Osteoblast (primary cell): ENCODE measurements around the gene SLC38A9. TPM values are rescaled to one million over a fixed set of nuclear protein-coding genes. Genes with fewer than 3 reads are reported as not detected.

ENCODE experiments used
- DNase-seq: peaks from one replicate; pipeline ENCODE4 v3.0.0; 2011; ENCODE audit warnings: low spot score, mixed read lengths; ENCODE audit not compliant: insufficient read length; ENCODE audit errors: missing footprints
- H2AFZ ChIP-seq: 2 replicates; pipeline ENCODE4 v1.6.0; 2011; ENCODE audit warnings: mild to moderate bottlenecking, low read length
- H3K27ac ChIP-seq: 2 replicates; pipeline ENCODE4 v1.5.1; 2011; ENCODE audit warnings: mild to moderate bottlenecking, low read depth, low read length, moderate library complexity
- H3K27me3 ChIP-seq: 2 replicates; pipeline ENCODE4 v1.6.0; 2012; ENCODE audit warnings: mild to moderate bottlenecking, control low read depth, inconsistent platforms, low read length, moderate library complexity; ENCODE audit not compliant: insufficient read depth
- H3K36me3 ChIP-seq: 2 replicates; pipeline ENCODE4 v1.5.1; 2011; ENCODE audit warnings: mild to moderate bottlenecking, low read length, control low read depth, moderate library complexity; ENCODE audit not compliant: insufficient read depth
- H3K4me1 ChIP-seq: 2 replicates; pipeline ENCODE4 v1.5.1; 2011; ENCODE audit warnings: mild to moderate bottlenecking, low read length, control low read depth, moderate library complexity; ENCODE audit not compliant: insufficient read depth
- H3K4me2 ChIP-seq: 2 replicates; pipeline ENCODE4 v1.6.0; 2011; ENCODE audit warnings: mild to moderate bottlenecking, low read length; ENCODE audit not compliant: insufficient read depth
- H3K4me3 ChIP-seq: fragments of 200-600 bp; sonication (generic); 3 replicates; pipeline ENCODE4 v1.5.1; 2012; ENCODE audit warnings: mild to moderate bottlenecking, low read length, inconsistent platforms; ENCODE audit not compliant: insufficient read depth
- H3K79me2 ChIP-seq: 2 replicates; pipeline ENCODE4 v1.6.0; 2012; ENCODE audit warnings: mild to moderate bottlenecking, low read length, control low read depth, inconsistent platforms; ENCODE audit not compliant: insufficient read depth
- H3K9me3 ChIP-seq: 2 replicates; pipeline ENCODE4 v1.5.1; 2011; ENCODE audit warnings: low read depth, low read length, control low read depth
- H4K20me1 ChIP-seq: 2 replicates; pipeline ENCODE4 v1.6.0; 2012; ENCODE audit warnings: mild to moderate bottlenecking, low read length, control low read depth; ENCODE audit not compliant: insufficient read depth
- CTCF ChIP-seq: IDR thresholded peaks from 2 replicates; pipeline ENCODE4 v1.5.1; 2011; ENCODE audit warnings: mild to moderate bottlenecking, low read depth, low read length, moderate library complexity; ENCODE audit errors: extremely low read depth
- total RNA-seq: library from RNA; depleted of rRNA; stranded (reverse); fragments of >200 nt; gene quantifications from 2 replicates; pipeline ENCODE4 v1.2.3, GENCODE V29; 2012

The SLC38A9 gene
- total RNA-seq, 1 donor = 42.3 TPM

GRCh38 chr5:55634209-55634805 lies 77.8 kb downstream of the SLC38A9 start:
- DNase-seq = no peak
- Histone ChIP-seq H3K27ac (peak overlapping the region; percentile 41), H2AFZ (no peak overlapping the region), H3K4me2 (peak overlapping the region; percentile 67), H3K79me2 (no peaks in the 10 kb centered on the region), H3K36me3 (no peaks in the 10 kb centered on the region), H3K4me3 (peak overlapping the region; percentile 34), H3K4me1 (peaks cover 28% of the 10 kb centered on the region), H3K9me3 (no peaks in the 10 kb centered on the region), H4K20me1 (no peaks in the 10 kb centered on the region), H3K27me3 (no peaks in the 10 kb centered on the region)
- TF ChIP-seq CTCF = no peak

GRCh38 chr5:55633574-55634208 lies 78.4 kb downstream of the SLC38A9 start:
- Histone ChIP-seq H3K4me2 (peak overlapping the region; percentile 67), H3K27me3 (no peaks in the 10 kb centered on the region), H3K4me3 (peak overlapping the region; percentile 34), H3K36me3 (no peaks in the 10 kb centered on the region), H3K27ac (peak overlapping the region; percentile 41), H3K79me2 (no peaks in the 10 kb centered on the region), H4K20me1 (no peaks in the 10 kb centered on the region), H3K9me3 (no peaks in the 10 kb centered on the region), H2AFZ (no peak overlapping the region), H3K4me1 (peaks cover 28% of the 10 kb centered on the region)
- peak; percentile 36 for DNase-seq
- TF ChIP-seq CTCF = no peak

- no peak for DNase-seq
Observed at GRCh38 chr5:55629815-55630214, 82.3 kb downstream of the SLC38A9 start.

More at GRCh38 chr5:55629815-55630214, 82.3 kb downstream of the SLC38A9 start:
- no peaks in the 10 kb centered on the region for H4K20me1 ChIP-seq
- H3K27ac ChIP-seq = no peak overlapping the region
- no peaks in the 10 kb centered on the region for H3K9me3 ChIP-seq
- no peak overlapping the region for H3K4me3 ChIP-seq
- no peak overlapping the region for H3K4me2 ChIP-seq
- no peak for TF ChIP-seq CTCF
- H3K4me1 ChIP-seq = peaks cover 17% of the 10 kb centered on the region
- no peaks in the 10 kb centered on the region for H3K27me3 ChIP-seq
- no peaks in the 10 kb centered on the region for H3K79me2 ChIP-seq
- no peaks in the 10 kb centered on the region for H3K36me3 ChIP-seq
- H2AFZ ChIP-seq = no peak overlapping the region
